ENCODE data around the gene CLMN.

Gene CLMN

DNA sequence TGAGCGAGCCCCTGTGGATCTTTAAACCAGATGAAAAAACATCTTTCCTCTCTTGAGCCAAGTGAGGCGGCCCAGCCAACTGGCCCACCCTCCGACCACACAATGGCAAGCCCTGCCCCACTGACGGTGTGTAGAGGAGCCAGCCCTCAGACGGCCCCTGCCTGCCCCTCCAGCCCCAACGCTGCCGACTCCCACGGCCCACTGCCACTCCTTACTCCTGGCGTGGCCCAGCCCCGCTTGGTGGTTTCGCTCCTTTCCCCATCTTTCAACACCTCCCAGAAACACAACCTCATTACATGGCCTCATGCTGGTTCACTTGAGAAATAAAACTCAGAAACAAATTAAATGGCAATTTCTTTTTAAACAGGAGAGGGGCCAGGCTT lies 81.8 kb downstream of the CLMN start:
- H3K4me3 ChIP-seq (ENCODE audit: low read depth, low read length): no peak overlapping the region
- TF ChIP-seq, protein P1, sequence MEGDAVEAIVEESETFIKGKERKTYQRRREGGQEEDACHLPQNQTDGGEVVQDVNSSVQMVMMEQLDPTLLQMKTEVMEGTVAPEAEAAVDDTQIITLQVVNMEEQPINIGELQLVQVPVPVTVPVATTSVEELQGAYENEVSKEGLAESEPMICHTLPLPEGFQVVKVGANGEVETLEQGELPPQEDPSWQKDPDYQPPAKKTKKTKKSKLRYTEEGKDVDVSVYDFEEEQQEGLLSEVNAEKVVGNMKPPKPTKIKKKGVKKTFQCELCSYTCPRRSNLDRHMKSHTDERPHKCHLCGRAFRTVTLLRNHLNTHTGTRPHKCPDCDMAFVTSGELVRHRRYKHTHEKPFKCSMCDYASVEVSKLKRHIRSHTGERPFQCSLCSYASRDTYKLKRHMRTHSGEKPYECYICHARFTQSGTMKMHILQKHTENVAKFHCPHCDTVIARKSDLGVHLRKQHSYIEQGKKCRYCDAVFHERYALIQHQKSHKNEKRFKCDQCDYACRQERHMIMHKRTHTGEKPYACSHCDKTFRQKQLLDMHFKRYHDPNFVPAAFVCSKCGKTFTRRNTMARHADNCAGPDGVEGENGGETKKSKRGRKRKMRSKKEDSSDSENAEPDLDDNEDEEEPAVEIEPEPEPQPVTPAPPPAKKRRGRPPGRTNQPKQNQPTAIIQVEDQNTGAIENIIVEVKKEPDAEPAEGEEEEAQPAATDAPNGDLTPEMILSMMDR (IDR thresholded peaks at IDR 0.05; ENCODE audit: low read depth, low read length): no peak

GRCh38 chr14:95237121-95237957 lies 82.4 kb downstream of the CLMN start:
- no peak overlapping the region for H3K4me3 ChIP-seq (ENCODE audit: low read depth, low read length)
- TF ChIP-seq, protein P1 (IDR thresholded peaks at IDR 0.05; ENCODE audit: low read depth, low read length): no peak

DNA sequence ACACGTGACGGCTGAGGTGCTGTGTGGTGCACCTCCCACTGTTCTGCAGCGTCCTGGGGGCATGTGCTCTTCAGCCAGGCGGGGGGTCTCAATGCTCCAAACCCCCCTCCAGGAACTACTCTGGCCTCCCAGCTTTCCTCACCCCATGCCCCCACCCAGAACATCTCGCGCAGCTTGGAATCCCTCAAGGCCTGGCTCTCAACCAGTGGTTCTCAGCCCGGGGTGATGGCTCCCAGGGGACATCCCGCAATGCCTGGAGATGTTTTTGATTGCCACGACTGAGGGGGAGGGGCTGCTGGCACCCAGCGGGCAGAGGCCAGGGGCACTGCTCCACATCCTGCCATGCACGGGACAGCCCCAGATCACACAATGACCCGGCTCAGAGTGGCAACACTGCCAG lies 83.5 kb downstream of the CLMN start:
- TF ChIP-seq, protein P1 (IDR thresholded peaks at IDR 0.05; ENCODE audit: low read depth, low read length): no peak
- H3K4me3 ChIP-seq (ENCODE audit: low read depth, low read length): no peak overlapping the region

DNA sequence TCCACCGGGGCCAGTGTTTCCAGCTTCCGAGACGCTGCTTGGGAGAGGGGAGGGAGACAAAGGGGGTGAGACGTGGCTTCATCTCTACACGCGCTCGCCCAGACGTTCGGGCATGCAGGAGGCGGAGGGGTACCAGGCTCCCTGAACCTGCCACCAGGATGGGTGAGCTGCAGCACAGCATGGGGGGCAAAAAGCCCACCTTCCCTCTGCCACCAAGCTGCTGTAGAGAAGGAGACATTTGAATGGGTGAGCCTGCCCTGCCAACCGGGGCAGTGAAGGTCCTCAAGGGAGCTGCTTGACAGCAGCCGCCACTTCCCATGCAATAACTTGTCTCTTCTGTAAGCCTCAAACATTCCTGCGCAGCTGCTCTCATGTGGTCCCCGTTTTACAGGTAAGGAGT lies 83.9 kb downstream of the CLMN start:
- no peak overlapping the region for H3K4me3 ChIP-seq (ENCODE audit: low read depth, low read length)
- TF ChIP-seq, protein P1 (IDR thresholded peaks at IDR 0.05; ENCODE audit: low read depth, low read length): no peak

DNA sequence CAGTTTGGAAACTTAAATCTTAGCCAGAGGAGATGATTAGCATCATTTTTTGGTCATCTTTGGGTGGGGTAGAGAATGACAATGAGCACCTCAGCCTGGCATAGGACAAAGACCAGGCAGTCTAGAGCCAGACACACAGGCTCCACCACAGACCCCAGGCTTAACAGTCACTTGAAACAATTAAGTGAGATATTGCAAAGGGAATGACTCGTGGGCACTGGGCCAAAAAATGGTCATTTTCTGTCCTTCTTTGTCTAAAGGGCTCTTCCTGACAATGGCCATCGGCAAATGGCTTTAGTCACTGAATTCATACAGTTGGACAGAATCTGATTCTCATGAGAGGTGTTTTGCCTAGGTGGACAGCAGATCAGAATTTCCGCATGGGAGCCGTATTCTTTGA lies 84.4 kb downstream of the CLMN start:
- no peak overlapping the region for H3K4me3 ChIP-seq (ENCODE audit: low read depth, low read length)
- TF ChIP-seq, protein P1 (IDR thresholded peaks at IDR 0.05; ENCODE audit: low read depth, low read length): no peak

GRCh38 chr14:95234426-95234825 lies 85.3 kb downstream of the CLMN start:
- no peak overlapping the region for H3K4me3 ChIP-seq (ENCODE audit: low read depth, low read length)
- TF ChIP-seq, protein P1 (IDR thresholded peaks at IDR 0.05; ENCODE audit: low read depth, low read length): no peak

DNA sequence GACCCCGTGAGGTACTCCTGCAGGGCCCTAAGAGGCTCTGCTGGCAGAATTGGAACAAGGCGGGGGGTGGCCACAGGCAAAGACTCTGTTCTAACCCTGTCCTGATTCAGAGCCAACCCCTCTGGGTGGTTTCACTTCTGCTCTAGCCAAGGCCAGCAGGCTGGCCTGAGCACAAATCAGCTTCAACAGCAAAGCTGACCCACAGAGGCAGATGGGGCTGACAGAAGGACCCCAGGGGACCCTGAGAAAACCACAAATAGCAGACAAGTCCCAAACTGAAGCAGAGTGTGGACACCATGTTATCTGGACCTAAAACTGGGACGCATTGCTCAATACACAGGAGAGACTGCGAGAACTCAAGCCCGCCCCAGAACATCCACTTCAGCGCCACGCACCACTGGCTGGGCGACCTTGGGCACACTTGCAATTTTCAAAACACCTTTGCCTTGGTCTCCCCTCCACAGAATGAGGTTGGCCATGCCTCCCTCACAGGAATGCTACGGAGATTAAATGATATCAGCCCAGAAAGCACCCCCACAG lies 85.9 kb downstream of the CLMN start:
- TF ChIP-seq, protein P1 (IDR thresholded peaks at IDR 0.05; ENCODE audit: low read depth, low read length): no peak
- H3K4me3 ChIP-seq (ENCODE audit: low read depth, low read length): no peak overlapping the region

Measured in WI38 (cell line).